ENCODE results near the gene ARHGAP42.
"Not testable (repeated sequence)": the region's sequence is repeated elsewhere in the genome, so short reads cannot be mapped to it uniquely, and the experiment has no call there.

The ARHGAP42 gene

GRCh38 chr11:100981196-100981824, 294.2 kb downstream of the ARHGAP42 start:
- no peak for DNase-seq

- no peak for DNase-seq
These were observed 297.6 kb downstream of the ARHGAP42 start for GRCh38 chr11:100984668-100985067.

GRCh38 chr11:100990931-100991330, 303.8 kb downstream of the ARHGAP42 start:
- DNase-seq, result no peak

DNA sequence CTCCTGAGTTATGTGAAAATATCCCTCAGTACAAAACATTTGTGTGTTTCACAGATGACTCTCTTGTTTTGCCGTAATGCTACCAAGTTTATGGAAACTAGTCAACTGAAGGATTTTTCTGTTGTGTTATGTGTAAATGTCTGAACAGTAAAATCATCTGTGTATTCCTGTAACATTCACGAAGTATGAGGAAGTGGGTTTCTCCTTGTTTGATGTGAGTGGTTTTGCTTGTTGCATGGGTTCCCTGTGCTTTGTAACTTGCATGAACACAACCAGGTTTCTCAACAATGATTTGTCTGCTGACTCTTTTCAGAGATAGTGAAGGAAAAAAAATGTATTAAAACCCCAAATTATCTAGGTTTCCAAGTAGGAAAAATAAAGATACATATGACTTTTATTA, 304.5 kb downstream of the ARHGAP42 start:
- no peak for DNase-seq

- DNase-seq, result no peak
These were observed 307.9 kb downstream of the ARHGAP42 start for GRCh38 chr11:100994966-100995365.

DNA sequence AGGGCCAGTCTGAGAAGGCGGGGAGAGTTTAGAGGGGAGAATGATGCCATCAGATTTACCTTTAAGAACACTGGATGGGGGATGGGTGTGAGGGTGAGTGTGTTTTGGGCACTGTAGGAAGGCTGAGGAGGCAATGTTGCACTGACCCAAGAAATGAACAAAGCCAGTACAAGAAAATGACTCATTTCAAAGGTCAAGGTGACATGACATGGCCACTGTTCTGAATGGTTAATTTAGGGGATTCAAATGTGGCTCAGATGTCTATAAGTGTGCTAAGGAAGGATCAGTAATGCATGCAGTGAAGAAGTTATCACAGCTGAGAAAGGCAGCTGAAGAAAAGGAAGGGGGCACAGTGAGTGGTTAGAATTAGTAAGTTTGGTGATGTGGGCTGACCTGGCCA, 312.7 kb downstream of the ARHGAP42 start:
- no peak for DNase-seq

DNA sequence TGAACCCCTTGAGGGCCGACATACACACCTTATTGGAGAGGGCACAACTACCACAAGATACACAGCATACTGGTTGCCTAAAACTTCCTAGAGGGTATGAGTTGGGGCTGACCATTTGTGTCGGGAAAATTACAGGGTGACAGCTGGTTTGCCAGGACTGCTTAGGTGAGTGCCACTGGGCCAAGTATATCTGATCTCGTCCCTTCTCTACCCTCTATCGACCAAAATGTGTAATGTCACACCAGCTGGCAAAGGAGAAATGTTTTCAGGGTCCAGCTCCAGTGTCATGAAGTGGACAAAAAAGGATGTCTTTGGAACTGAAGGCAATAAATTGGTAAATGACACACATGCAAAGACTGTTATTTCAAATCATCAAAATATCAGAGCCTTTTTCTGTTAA, 316.4 kb downstream of the ARHGAP42 start:
- DNase-seq, result no peak

DNA sequence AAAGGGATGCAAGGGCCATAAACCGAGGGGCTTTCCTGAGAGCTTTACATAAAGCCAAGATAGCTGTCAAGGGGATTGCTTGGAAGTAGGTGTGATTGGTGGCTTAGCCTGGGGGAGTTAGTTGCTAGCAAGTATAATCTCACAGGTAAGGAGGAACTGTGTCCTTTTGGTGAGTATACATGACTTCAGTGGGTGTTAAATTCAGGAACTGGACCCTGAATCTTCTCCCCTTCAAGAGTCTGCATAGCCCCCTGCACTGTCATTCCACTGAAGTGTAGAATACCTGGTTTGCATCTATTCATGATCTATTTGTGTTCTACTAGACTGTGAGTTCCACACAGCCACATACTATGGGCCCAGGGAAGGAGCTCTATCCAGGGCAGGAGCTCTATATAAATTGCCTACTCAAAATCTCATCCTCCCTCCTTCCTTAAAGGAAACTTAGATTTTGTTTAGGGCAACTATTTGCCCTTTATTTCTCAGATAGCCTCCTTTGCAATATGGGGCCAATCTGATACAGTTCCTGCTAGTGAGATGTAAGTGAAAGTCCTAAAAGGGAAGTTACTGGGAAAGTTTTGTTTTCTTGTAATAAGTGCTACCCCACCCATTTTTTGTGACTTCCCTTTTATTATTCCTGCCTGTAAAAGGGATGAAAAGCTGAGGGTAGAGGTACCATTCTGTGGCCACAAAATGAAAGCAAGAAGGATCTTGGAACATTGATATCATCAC, 322.0 kb downstream of the ARHGAP42 start:
- DNase-seq, result no peak

- no peak for DNase-seq
These were observed 322.6 kb downstream of the ARHGAP42 start for GRCh38 chr11:101009690-101010055.

GRCh38 chr11:101010899-101011298, 323.8 kb downstream of the ARHGAP42 start:
- no peak for DNase-seq

- no peak for DNase-seq
These were observed 324.8 kb downstream of the ARHGAP42 start for GRCh38 chr11:101011881-101012280.

DNA sequence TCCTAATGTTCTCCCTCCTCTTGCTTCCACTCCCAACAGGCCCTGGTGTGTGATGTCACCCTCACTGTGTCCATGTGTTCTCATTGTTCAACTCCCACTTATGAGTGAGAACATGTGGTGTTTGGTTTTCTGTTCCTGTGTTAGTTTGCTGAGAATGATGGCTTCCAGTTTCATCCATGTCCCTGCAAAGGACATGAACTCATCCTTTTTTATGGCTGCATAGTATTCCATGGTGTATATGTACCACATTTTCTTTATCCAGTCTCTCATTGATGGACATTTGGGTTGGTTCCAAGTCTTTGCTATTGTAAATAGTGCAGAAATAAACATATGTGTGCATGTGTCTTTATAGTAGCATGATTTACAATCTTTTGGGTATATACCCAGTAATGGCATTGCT, 326.6 kb downstream of the ARHGAP42 start:
- DNase-seq, result not testable (repeated sequence)

DNA sequence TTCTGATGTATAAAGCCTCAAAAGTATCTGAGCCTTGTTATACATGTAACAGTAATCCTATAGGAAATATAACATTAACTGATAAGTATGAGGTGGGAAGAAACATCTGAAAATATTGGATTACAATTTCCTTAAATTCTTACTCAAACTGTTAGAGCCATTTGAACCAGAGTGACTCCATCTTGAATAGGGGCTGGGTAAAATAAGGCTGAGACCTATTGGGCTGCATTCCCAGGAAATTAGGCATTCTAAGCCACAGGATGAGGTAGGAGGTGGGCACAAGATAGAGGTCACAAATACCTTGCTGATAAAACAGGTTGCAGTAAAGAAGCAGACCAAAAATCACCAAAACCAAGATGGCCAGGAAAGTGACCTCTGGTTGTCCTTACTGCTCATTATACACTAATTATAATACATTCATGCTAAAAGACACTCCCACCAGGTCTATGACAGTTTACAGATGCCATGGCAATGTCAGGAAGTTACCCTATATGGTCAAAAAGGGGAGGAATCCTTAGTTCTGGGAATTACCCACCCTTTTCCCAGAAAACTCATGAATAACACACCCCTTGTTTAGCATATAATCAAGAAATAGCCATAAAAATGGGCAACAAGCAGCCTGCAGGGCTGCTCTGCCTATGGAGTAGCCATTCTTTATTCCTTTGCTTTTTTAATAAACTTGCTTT, 327.7 kb downstream of the ARHGAP42 start:
- no peak for DNase-seq

DNA sequence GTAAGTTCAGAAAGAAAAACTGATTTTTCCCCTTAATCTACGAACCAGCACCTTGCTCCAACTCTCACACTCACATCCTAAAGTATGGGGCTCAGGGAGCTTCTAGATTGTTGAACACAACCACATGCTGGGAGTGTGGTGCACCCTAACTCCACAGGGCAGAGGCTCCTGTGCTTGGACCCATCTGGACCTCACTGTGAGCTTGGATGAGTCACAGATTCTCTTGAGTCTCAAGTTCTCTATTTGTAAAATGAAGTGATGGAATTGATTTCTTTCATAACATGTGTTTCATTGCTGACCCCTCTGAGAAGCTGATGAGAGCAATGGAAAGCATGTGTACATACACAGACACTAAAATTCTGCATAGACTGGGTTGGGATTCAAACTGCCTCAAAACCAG, 332.8 kb downstream of the ARHGAP42 start:
- no peak for DNase-seq

GRCh38 chr11:101022256-101022655, 335.2 kb downstream of the ARHGAP42 start:
- DNase-seq, result no peak

DNA sequence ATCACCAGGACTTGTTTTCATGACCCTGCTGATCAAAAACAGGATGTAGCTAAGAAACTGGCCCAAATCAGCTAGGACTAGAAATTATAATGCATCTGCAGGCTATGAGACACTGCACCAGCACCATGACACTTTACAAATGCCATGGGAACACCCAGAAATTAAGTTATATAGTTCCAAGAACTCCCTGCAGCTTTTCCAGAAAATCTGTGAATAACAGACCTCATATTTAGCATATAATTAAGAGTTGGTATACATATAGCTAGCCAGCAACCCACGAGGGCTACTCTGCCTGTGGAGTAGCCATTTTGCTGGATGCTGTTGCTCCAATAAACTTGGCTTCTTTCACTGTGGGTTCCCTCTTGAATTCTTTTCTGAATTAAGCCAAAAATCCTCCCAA, 341.6 kb downstream of the ARHGAP42 start:
- no peak for DNase-seq

DNA sequence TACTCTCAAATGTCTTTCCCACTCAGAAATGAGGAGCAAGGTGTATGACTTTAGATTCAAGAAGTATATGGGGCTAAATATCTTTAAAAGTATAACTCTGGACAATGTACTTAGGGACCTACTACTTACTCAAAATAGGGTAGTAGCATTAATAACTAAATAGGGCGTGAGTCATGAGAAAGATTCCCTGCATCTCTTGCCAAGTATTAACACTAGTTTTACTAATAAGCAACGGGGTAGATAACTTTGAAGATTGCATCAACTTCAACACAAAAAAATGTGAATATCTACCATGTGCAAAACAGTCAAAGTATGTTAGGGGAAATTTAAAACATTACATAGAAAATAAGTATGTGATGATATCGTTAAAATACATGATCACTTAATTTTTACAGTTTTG, 342.9 kb downstream of the ARHGAP42 start:
- no peak for DNase-seq

DNA sequence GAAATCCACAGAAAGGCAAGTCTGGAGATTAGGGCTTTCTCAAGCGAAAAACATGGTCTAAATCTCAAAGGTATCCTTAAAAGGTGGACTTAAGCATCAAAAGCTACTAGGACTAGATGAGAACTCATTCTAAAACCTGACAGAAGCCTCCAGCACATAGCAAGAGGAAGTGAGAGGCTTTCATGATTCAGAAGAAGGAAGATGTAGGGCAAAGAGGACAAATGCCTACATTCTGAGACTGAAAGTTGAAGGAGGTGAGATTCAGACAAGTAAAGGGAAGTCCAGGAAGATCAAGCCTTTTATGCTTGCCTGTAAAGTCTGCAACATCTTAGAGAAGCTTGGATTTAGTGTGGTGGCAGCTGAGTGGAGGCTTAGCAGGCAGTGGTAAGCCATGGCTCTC, 343.6 kb downstream of the ARHGAP42 start:
- no peak for DNase-seq

- DNase-seq, result no peak
These were observed 344.6 kb downstream of the ARHGAP42 start for GRCh38 chr11:101031713-101032112.

DNA sequence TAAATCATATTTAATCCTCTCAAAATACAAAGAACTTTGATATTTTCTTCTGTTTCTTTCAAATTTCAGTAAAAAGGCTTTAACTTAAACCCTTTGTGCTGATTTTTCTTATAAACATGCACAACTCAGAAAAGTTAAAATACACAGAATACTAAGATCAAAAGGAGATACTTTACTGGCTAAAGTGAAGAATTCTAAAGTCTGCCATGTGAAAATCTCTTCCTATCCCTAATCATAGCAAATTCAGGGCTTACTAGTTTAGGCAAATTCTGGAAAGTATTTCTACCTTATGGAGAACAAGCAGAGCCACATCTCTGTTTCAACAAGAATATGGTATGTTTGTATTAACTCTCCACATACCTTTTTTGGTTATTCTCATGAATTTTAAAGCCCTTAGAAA, 345.9 kb downstream of the ARHGAP42 start:
- DNase-seq, result no peak

DNA sequence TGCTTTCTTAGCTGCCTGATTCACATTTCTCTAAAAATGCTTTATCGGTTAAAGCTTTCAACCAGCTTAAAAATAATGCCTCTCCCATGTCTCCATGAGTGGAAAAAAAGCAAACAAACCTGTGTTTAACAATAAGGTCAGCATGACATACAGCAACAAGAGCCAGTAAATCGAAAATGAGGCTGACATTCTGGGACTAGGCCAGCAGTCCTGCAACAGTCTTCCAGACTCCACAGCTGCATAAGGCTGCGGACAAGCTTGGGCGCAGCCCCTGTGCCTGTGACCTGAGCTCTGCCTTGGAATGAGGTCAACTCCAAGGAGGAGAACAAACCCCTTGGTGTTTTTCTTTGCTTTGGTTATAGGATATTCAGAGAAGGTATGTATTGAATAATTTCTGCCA, 347.0 kb downstream of the ARHGAP42 start:
- no peak for DNase-seq

DNA sequence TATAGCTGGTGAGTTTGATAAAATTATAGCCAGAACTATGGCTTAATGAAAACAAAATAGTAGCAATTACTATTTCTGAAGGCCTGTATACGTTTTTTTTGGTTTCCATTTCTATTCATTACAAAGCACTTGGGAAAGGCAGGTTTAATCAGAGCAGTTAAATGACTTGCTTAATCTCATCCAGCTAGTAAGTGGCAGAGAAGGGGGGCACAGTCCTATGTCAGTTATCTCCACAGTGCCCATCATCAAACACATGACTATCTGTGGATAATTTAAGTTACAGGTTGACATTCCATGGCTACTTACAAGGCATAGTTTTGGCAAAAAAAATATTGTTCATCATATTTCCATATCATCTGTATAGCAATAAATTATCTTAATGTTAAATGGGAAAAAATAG, 348.8 kb downstream of the ARHGAP42 start:
- no peak for DNase-seq

All from stimulated activated CD4-positive, alpha-beta T cell treated with anti-CD3 and anti-CD28 coated beads, Interleukin-1b, Interleukin-23, amount 100 ng/mL, for 48 hours (primary cell).